Osteoblast (primary cell): ENCODE results near the gene CDH26. TPM values are rescaled to one million over a fixed set of nuclear protein-coding genes. Genes with fewer than 3 reads are reported as not detected.
"Not testable (repeated sequence)": the region's sequence is repeated elsewhere in the genome, so short reads cannot be mapped to it uniquely, and the experiment has no call there.

Experiments used
- DNase-seq: peaks from one replicate; pipeline ENCODE4 v3.0.0; 2011; ENCODE audit warnings: low spot score, mixed read lengths; ENCODE audit not compliant: insufficient read length; ENCODE audit errors: missing footprints
- H2AFZ ChIP-seq: 2 replicates; pipeline ENCODE4 v1.6.0; 2011; ENCODE audit warnings: mild to moderate bottlenecking, low read length
- H3K27ac ChIP-seq: 2 replicates; pipeline ENCODE4 v1.5.1; 2011; ENCODE audit warnings: mild to moderate bottlenecking, low read depth, low read length, moderate library complexity
- H3K27me3 ChIP-seq: 2 replicates; pipeline ENCODE4 v1.6.0; 2012; ENCODE audit warnings: mild to moderate bottlenecking, control low read depth, inconsistent platforms, low read length, moderate library complexity; ENCODE audit not compliant: insufficient read depth
- H3K36me3 ChIP-seq: 2 replicates; pipeline ENCODE4 v1.5.1; 2011; ENCODE audit warnings: mild to moderate bottlenecking, low read length, control low read depth, moderate library complexity; ENCODE audit not compliant: insufficient read depth
- H3K4me1 ChIP-seq: 2 replicates; pipeline ENCODE4 v1.5.1; 2011; ENCODE audit warnings: mild to moderate bottlenecking, low read length, control low read depth, moderate library complexity; ENCODE audit not compliant: insufficient read depth
- H3K4me2 ChIP-seq: 2 replicates; pipeline ENCODE4 v1.6.0; 2011; ENCODE audit warnings: mild to moderate bottlenecking, low read length; ENCODE audit not compliant: insufficient read depth
- H3K4me3 ChIP-seq: fragments of 200-600 bp; sonication (generic); 3 replicates; pipeline ENCODE4 v1.5.1; 2012; ENCODE audit warnings: mild to moderate bottlenecking, low read length, inconsistent platforms; ENCODE audit not compliant: insufficient read depth
- H3K79me2 ChIP-seq: 2 replicates; pipeline ENCODE4 v1.6.0; 2012; ENCODE audit warnings: mild to moderate bottlenecking, low read length, control low read depth, inconsistent platforms; ENCODE audit not compliant: insufficient read depth
- H3K9me3 ChIP-seq: 2 replicates; pipeline ENCODE4 v1.5.1; 2011; ENCODE audit warnings: low read depth, low read length, control low read depth
- H4K20me1 ChIP-seq: 2 replicates; pipeline ENCODE4 v1.6.0; 2012; ENCODE audit warnings: mild to moderate bottlenecking, low read length, control low read depth; ENCODE audit not compliant: insufficient read depth
- CTCF ChIP-seq: IDR thresholded peaks from 2 replicates; pipeline ENCODE4 v1.5.1; 2011; ENCODE audit warnings: mild to moderate bottlenecking, low read depth, low read length, moderate library complexity; ENCODE audit errors: extremely low read depth
- total RNA-seq: library from RNA; depleted of rRNA; stranded (reverse); fragments of >200 nt; gene quantifications from 2 replicates; pipeline ENCODE4 v1.2.3, GENCODE V29; 2012

The CDH26 gene
- total RNA-seq, 1 donor: under 0.01 TPM

GRCh38 chr20:60038400-60039008, 80.3 kb downstream of the CDH26 start:
- Histone ChIP-seq H3K79me2 (no peaks in the 10 kb centered on the region), H3K4me3 (no peak overlapping the region), H2AFZ (no peak overlapping the region), H3K4me2 (no peak overlapping the region), H3K4me1 (no peaks in the 10 kb centered on the region), H3K9me3 (no peaks in the 10 kb centered on the region), H3K27ac (no peak overlapping the region), H4K20me1 (no peaks in the 10 kb centered on the region), H3K27me3 (no peaks in the 10 kb centered on the region), H3K36me3 (no peaks in the 10 kb centered on the region)
- TF ChIP-seq CTCF: no peak
- no peak for DNase-seq

GRCh38 chr20:60039526-60039925, 81.3 kb downstream of the CDH26 start:
- Histone ChIP-seq H3K4me1 (no peaks in the 10 kb centered on the region), H3K4me3 (no peak overlapping the region)

GRCh38 chr20:60040471-60041162, 82.4 kb downstream of the CDH26 start:
- Histone ChIP-seq H3K4me2 (no peak overlapping the region), H3K27me3 (no peaks in the 10 kb centered on the region), H3K9me3 (no peaks in the 10 kb centered on the region), H3K27ac (no peak overlapping the region), H3K36me3 (no peaks in the 10 kb centered on the region), H3K4me3 (no peak overlapping the region), H2AFZ (no peak overlapping the region), H3K4me1 (no peaks in the 10 kb centered on the region), H4K20me1 (no peaks in the 10 kb centered on the region), H3K79me2 (no peaks in the 10 kb centered on the region)
- DNase-seq: no peak
- TF ChIP-seq CTCF: no peak

More at GRCh38 chr20:60039526-60039925, 81.3 kb downstream of the CDH26 start:
- DNase-seq: no peak
- Histone ChIP-seq H3K36me3 (no peaks in the 10 kb centered on the region), H2AFZ (no peak overlapping the region), H3K27ac (no peak overlapping the region), H3K79me2 (no peaks in the 10 kb centered on the region), H3K4me2 (no peak overlapping the region), H4K20me1 (no peaks in the 10 kb centered on the region), H3K27me3 (no peaks in the 10 kb centered on the region), H3K9me3 (no peaks in the 10 kb centered on the region)
- no peak for TF ChIP-seq CTCF

- H3K27me3 ChIP-seq, DNase-seq, H2AFZ ChIP-seq, H3K27ac ChIP-seq, H3K4me2 ChIP-seq, H3K4me3 ChIP-seq, H3K79me2 ChIP-seq, H4K20me1 ChIP-seq, H3K9me3 ChIP-seq, H3K4me1 ChIP-seq, H3K36me3 ChIP-seq: not testable (repeated sequence)
Measured at GRCh38 chr20:60041436-60042165, 83.4 kb downstream of the CDH26 start.
